ENCODE data around the gene SAGE1.
A peak's percentile ranks its signal among the peaks of the same experiment; 100 is the strongest.
"Not testable (repeated sequence)": the region's sequence is repeated elsewhere in the genome, so short reads cannot be mapped to it uniquely, and the experiment has no call there.

The SAGE1 gene

GRCh38 chrX:135893294-135893817 lies at the start of gene SAGE1, which contains the start of gene CT45A10:
SAGE1 (plus strand) TSS chrX:135893716; CDS start chrX:135896243, 2,527 bp downstream.
CT45A10 (minus strand) TSS chrX:135893444; CDS start chrX:135885344, 8,100 bp downstream.
- DNase-seq (ENCODE audit: low read depth), result no peak

GRCh38 chrX:135854438-135854837 lies 39.1 kb upstream of the SAGE1 start, which contains the start of gene CT45A8:
CT45A8 (minus strand) TSS chrX:135854538; CDS start chrX:135850783, 3,755 bp downstream.
- not testable (repeated sequence) for DNase-seq (ENCODE audit: low read depth)

GRCh38 chrX:135871712-135872111 lies 21.8 kb upstream of the SAGE1 start, which contains the start of gene CT45A9:
CT45A9 (minus strand) TSS chrX:135871812; CDS start chrX:135868061, 3,751 bp downstream.
- not testable (repeated sequence) for DNase-seq (ENCODE audit: low read depth)

GRCh38 chrX:135882741-135883140 lies 10.8 kb upstream of the SAGE1 start:
- not testable (repeated sequence) for DNase-seq (ENCODE audit: low read depth)

GRCh38 chrX:135888230-135888629 lies 5.3 kb upstream of the SAGE1 start:
- not testable (repeated sequence) for DNase-seq (ENCODE audit: low read depth)

GRCh38 chrX:135888976-135889375 lies 4.5 kb upstream of the SAGE1 start:
- not testable (repeated sequence) for DNase-seq (ENCODE audit: low read depth)

GRCh38 chrX:135890087-135890585 lies 3.4 kb upstream of the SAGE1 start:
- no peak for DNase-seq (ENCODE audit: low read depth)

- no peak for DNase-seq (ENCODE audit: low read depth)
These were observed 735 bp upstream of the SAGE1 start for GRCh38 chrX:135892781-135893180.

- no peak for DNase-seq (ENCODE audit: low read depth)
These were observed 16.7 kb downstream of the SAGE1 start for GRCh38 chrX:135910251-135910650.

GRCh38 chrX:135914404-135914803 lies 20.9 kb downstream of the SAGE1 start:
- no peak for DNase-seq (ENCODE audit: low read depth)

GRCh38 chrX:135920516-135920915 lies 27.0 kb downstream of the SAGE1 start:
- DNase-seq (ENCODE audit: low read depth), result not testable (repeated sequence)

- no peak for DNase-seq (ENCODE audit: low read depth)
These were observed 29.8 kb downstream of the SAGE1 start for GRCh38 chrX:135923353-135923752.

GRCh38 chrX:135927897-135928296 lies 34.4 kb downstream of the SAGE1 start:
- no peak for DNase-seq (ENCODE audit: low read depth)

GRCh38 chrX:135931644-135932487 lies 38.4 kb downstream of the SAGE1 start:
- peak; percentile 1 for DNase-seq (ENCODE audit: low read depth)

- DNase-seq (ENCODE audit: low read depth), result no peak
These were observed 51.0 kb downstream of the SAGE1 start for GRCh38 chrX:135944486-135944885.

- DNase-seq (ENCODE audit: low read depth), result no peak
These were observed 57.8 kb downstream of the SAGE1 start for GRCh38 chrX:135951291-135951690.

All from fibroblast of gingiva (primary cell).